IPS-20b (cell line): ENCODE results near the gene LDLRAD2.

Experiments used
- H3K27ac ChIP-seq: one replicate; pipeline ENCODE4 v1.5.1; 2013; ENCODE audit warnings: low read length
- H3K27me3 ChIP-seq: 2 replicates; pipeline ENCODE4 v1.6.1; 2013; ENCODE audit warnings: mild to moderate bottlenecking, low read length, inconsistent platforms; ENCODE audit not compliant: insufficient read depth
- H3K36me3 ChIP-seq: 2 replicates; pipeline ENCODE4 v1.6.1; 2013; ENCODE audit warnings: low read depth, mild to moderate bottlenecking, inconsistent platforms, low read length, moderate library complexity; ENCODE audit not compliant: insufficient read depth
- H3K4me1 ChIP-seq: 2 replicates; pipeline ENCODE4 v1.6.1; 2013; ENCODE audit warnings: mild to moderate bottlenecking, control low read depth, inconsistent platforms, low read length, moderate library complexity; ENCODE audit not compliant: insufficient read depth
- H3K4me3 ChIP-seq: 2 replicates; pipeline ENCODE4 v1.5.1; 2013; ENCODE audit warnings: mild to moderate bottlenecking, low read length, inconsistent platforms
- H3K9ac ChIP-seq: 2 replicates; pipeline ENCODE4 v1.6.1; 2013; ENCODE audit warnings: low read depth, mild to moderate bottlenecking, inconsistent platforms, low read length, moderate library complexity
- H3K9me3 ChIP-seq: 2 replicates; pipeline ENCODE4 v1.6.1; 2013; ENCODE audit warnings: mild to moderate bottlenecking, low read depth, low read length, inconsistent platforms; ENCODE audit not compliant: insufficient read depth

The LDLRAD2 gene

GRCh38 chr1:21838359-21839157 lies 26.5 kb downstream of the LDLRAD2 start:
- Histone ChIP-seq H3K4me1 (no peaks in the 10 kb centered on the region), H3K27me3 (no peaks in the 10 kb centered on the region), H3K9me3 (peaks cover 5% of the 10 kb centered on the region; the same call in 1 of the 2 replicates), H3K9ac (no peak overlapping the region), H3K36me3 (peaks cover 63% of the 10 kb centered on the region), H3K27ac (no peak overlapping the region), H3K4me3 (no peak overlapping the region)

- Histone ChIP-seq H3K27me3 (no peaks in the 10 kb centered on the region), H3K36me3 (peaks cover 56% of the 10 kb centered on the region), H3K4me3 (no peak overlapping the region), H3K9ac (no peak overlapping the region), H3K27ac (no peak overlapping the region), H3K4me1 (no peaks in the 10 kb centered on the region), H3K9me3 (peaks cover 4% of the 10 kb centered on the region; the same call in 1 of the 2 replicates)
Observed at GRCh38 chr1:21839337-21840037, 27.4 kb downstream of the LDLRAD2 start.

- Histone ChIP-seq H3K36me3 (peaks cover 53% of the 10 kb centered on the region), H3K4me1 (no peaks in the 10 kb centered on the region), H3K9me3 (no peaks in the 10 kb centered on the region), H3K9ac (no peak overlapping the region), H3K27me3 (no peaks in the 10 kb centered on the region), H3K4me3 (no peak overlapping the region), H3K27ac (no peak overlapping the region)
Observed at GRCh38 chr1:21840981-21841380, 28.9 kb downstream of the LDLRAD2 start.

GRCh38 chr1:21841852-21842466 lies 29.9 kb downstream of the LDLRAD2 start:
- Histone ChIP-seq H3K27me3 (no peaks in the 10 kb centered on the region), H3K4me3 (no peak overlapping the region), H3K9me3 (no peaks in the 10 kb centered on the region), H3K36me3 (peaks cover 48% of the 10 kb centered on the region), H3K27ac (no peak overlapping the region), H3K9ac (no peak overlapping the region), H3K4me1 (no peaks in the 10 kb centered on the region)

DNA sequence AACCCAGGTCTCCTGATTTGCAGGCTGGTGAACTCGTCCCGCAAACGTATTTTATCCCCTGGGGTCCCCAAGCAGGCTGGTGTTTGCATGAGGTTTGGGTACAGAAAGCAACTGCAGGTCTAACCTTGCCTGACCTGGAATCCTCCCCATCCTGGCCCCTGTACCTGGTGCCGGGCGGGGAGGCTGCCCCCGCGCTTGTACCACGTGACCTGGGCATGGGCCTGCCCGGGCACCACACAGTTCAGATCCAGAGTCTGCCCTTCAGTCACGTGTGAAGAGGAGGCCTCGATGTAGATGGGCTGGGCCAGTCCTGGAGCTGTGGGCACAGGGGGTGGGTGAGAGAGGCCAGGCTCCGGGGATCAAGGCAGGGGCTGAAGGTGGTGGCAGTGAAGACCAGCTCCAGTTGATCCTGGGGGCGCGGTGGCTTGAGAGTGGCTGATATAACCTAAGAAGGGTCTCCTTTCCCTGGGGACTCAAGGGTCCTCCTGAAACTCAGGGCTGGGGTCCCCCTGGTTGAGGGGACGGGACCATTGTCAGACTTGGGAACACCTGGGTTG lies 30.6 kb downstream of the LDLRAD2 start:
- no peak overlapping the region for H3K4me3 ChIP-seq
- no peaks in the 10 kb centered on the region for H3K4me1 ChIP-seq
- H3K9me3 ChIP-seq, result no peaks in the 10 kb centered on the region
- no peaks in the 10 kb centered on the region for H3K27me3 ChIP-seq
- peaks cover 54% of the 10 kb centered on the region for H3K36me3 ChIP-seq
- H3K27ac ChIP-seq, result no peak overlapping the region
- H3K9ac ChIP-seq, result no peak overlapping the region

GRCh38 chr1:21843208-21843607 lies 31.1 kb downstream of the LDLRAD2 start:
- Histone ChIP-seq H3K9ac (no peak overlapping the region), H3K4me1 (no peaks in the 10 kb centered on the region), H3K27me3 (no peaks in the 10 kb centered on the region), H3K4me3 (no peak overlapping the region), H3K36me3 (peaks cover 56% of the 10 kb centered on the region), H3K9me3 (no peaks in the 10 kb centered on the region), H3K27ac (no peak overlapping the region)

DNA sequence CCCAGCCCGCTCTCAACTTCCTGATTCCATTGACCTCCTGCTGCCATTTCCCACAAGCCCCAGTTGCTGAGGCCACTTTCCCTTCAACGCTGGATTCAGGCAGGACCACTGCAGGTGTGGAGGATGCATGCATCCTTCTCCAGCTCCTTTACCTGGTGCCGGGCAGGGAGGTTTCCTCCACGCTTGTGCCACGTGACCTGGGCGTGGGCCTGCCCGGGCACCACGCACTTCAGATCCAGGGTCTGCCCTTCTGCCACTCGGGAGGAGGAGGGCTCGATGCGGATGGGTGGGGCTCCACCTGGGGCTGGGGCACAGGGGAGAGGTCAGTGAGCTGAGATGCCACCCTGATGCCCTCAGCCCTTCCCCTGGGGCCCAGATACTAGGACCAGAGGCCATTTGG lies 31.9 kb downstream of the LDLRAD2 start:
- Histone ChIP-seq H3K27ac (no peak overlapping the region), H3K4me3 (no peak overlapping the region), H3K36me3 (peaks cover 55% of the 10 kb centered on the region), H3K9me3 (no peaks in the 10 kb centered on the region), H3K27me3 (no peaks in the 10 kb centered on the region), H3K9ac (no peak overlapping the region), H3K4me1 (no peaks in the 10 kb centered on the region)

DNA sequence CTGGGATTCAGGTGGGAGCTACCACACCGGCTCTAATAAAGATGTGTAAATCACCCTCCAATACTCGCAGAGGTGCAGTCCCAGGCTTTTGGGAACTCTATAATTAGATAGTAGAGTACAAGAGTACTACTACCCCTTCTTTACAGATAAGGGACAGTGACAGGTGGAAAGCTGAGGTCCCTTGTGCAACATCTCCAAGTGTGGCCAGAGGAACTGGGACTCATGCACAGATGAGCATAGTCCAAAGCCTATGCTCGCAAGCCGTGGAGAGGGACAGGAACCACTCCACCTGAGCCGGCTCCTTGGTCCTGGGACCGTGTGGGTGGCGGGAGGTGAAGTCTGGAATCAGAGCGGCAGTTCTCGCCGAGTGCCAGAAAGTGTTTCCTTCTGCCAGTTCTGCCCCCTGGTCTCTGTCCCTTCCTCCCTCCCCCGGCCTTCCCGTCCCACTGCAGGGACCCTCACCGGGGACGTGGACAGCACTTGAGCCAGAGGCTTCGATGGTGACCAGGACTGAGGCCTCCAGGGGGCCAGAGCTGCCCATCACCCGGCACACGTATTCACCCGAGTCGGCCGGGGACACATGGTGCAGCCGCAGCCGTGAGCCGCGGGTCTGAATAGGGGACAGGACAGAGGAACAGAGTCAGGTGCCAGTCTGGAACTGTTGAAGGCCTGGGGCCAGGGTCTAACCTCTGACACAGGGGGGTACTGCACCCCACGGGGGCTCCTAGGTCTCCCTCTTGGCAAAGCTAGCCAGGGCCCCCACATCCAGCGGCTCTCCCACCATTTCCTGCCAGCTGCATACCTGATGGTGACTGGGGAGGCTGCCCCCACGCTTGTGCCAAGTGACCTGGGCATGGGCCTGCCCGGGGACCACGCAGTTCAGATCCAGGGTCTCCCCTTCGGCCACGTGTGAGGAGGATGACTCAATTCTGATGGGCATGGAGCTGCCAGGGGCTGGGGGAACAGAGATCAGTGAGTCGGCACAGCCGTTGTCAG lies 33.9 kb downstream of the LDLRAD2 start:
- no peaks in the 10 kb centered on the region for H3K4me1 ChIP-seq
- H3K27ac ChIP-seq, result no peak overlapping the region
- no peaks in the 10 kb centered on the region for H3K27me3 ChIP-seq
- H3K36me3 ChIP-seq, result peaks cover 58% of the 10 kb centered on the region
- H3K4me3 ChIP-seq, result no peak overlapping the region
- no peak overlapping the region for H3K9ac ChIP-seq
- H3K9me3 ChIP-seq, result no peaks in the 10 kb centered on the region

GRCh38 chr1:21847223-21848205 lies 35.4 kb downstream of the LDLRAD2 start:
- no peaks in the 10 kb centered on the region for H3K27me3 ChIP-seq

DNA sequence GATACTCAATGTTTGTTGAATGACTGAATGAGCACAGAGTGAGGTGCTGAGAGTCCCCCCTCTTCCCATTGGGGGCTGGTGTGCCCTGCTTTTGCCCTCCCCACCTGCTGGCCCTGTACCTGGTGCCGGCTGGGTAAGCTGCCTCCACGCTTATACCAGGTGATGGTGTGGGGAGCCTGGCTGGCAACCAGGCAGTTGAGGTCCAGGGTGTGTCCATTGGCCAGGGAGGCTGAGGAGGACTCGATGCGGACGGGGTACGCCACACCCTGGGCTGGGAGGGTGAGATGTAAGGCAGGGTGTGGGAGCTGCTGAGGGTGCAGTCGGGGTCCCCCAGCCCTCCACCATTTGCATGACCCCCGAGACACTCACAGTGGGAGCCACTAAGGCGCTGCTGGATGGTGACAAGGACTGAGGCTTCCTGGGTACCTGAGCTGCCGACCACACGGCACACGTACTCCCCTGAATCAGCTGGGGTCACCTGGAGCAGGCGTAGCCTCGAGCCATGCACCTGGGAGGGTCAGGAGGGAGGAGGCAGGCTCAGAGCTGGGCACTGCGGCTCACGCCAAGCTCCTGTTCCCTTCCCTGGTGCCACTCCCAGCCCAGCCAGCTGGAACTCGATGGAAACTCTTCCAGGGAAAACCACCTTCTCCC lies 36.6 kb downstream of the LDLRAD2 start:
- Histone ChIP-seq H3K27ac (no peak overlapping the region), H3K4me1 (no peaks in the 10 kb centered on the region), H3K4me3 (no peak overlapping the region), H3K27me3 (no peaks in the 10 kb centered on the region), H3K36me3 (peaks cover 59% of the 10 kb centered on the region), H3K9ac (no peak overlapping the region), H3K9me3 (no peaks in the 10 kb centered on the region)

More at GRCh38 chr1:21847223-21848205, 35.4 kb downstream of the LDLRAD2 start:
- no peak overlapping the region for H3K9ac ChIP-seq
- no peaks in the 10 kb centered on the region for H3K9me3 ChIP-seq
- no peak overlapping the region for H3K4me3 ChIP-seq
- peaks cover 67% of the 10 kb centered on the region for H3K36me3 ChIP-seq
- no peaks in the 10 kb centered on the region for H3K4me1 ChIP-seq
- no peak overlapping the region for H3K27ac ChIP-seq
